GM23248 (cell line): Measurements from ENCODE around the gene LRFN2.

Source experiments
- EZH2 ChIP-seq: fragments of 200-600 bp; sonication (generic); IDR thresholded peaks from 2 replicates; pipeline ENCODE4 v1.6.1; 2018; ENCODE audit warnings: antibody characterized with exemption, mild to moderate bottlenecking; ENCODE audit not compliant: insufficient read depth, poor library complexity, severe bottlenecking
- EZH2phosphoT487 ChIP-seq: fragments of 200-600 bp; sonication (generic); IDR thresholded peaks from 2 replicates; pipeline ENCODE4 v1.6.1; 2018; ENCODE audit warnings: antibody characterized with exemption, moderate library complexity, mild to moderate bottlenecking, low read depth; ENCODE audit not compliant: insufficient read depth

DNA sequence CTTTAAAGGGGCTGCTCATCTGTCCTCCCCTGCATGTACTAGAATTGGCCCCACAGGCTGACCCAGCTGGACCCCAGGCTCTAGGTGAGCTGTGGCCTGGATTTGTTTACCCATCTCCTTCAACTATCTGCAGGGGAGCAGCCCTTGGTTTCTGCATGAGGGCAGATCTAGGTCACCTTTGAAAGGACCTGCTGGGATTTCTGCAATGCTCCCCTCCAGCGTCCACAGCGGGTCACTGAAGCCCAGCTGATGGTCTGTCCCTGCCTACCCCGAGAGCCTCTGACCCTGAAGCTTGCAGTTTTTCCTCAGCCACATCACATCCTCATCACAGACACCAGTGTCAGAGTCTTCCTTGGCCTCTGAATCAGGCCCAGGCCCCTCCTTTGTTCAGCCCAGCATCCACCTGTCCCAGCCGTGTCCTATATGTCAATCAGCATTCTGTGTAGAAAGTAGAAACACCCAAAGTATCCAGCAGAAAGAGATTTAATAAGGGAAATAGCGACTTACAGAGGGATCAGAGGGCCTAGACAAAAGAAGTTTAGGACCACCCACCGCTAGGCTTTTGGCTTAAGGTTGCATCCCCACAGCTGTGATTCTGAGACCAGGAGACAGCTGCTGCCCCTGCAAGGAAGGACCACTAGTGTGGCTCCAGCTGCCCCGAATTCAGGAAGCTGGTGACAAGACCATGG is 243.1 kb downstream of the LRFN2 start:
- TF ChIP-seq EZH2 (no peak), EZH2phosphoT487 (no peak)
